A549 (cell line): Measurements from ENCODE around the gene ARID5B. TPM values are rescaled to one million over a fixed set of nuclear protein-coding genes. Genes with fewer than 3 reads are reported as not detected.

Experiments used
- ATAC-seq, 2 experiments: fragments of 200-7000 bp in 1 of 2; fragments of >200 bp in 1 of 2; cut with Nextera tagmentation in 1 of 2; cut with Tn5 transposase in 1 of 2; 3 replicates each; pipeline versions ENCODE4 v1.8.0 to v1.9.1; 2018 to 2020; ENCODE audit warnings: mild to moderate bottlenecking in 1 of 2, moderate library complexity in 1 of 2
- CTCF ChIA-PET: fragments of 300-600 bp; sonication (Branson Sonifier 250); formaldehyde crosslinking; extraction: SDS; loops from one replicate; lab custom pipeline; 2021; ENCODE audit warnings: antibody characterized with exemption, inconsistent platforms; lab: Yijun Ruan, JAX
- POLR2A ChIA-PET: fragments of 350-600 bp; formaldehyde crosslinking; extraction: SDS; loops from one replicate; lab custom pipeline; 2021; ENCODE audit warnings: antibody characterized with exemption, inconsistent platforms; lab: Yijun Ruan, JAX
- DNase-seq, 2 experiments: peaks; one replicate each; pipeline versions ENCODE4 v3.0.0 to v3.0.0-alpha.2; 2011 to 2016; ENCODE audit warnings: low read depth in 1 of 2, low spot score in 1 of 2
- FAIRE-seq: peaks from 2 replicates; lab custom pipeline; 2011; peaks lifted over from hg19 to GRCh38; lab: Jason Lieb, UNC
- H3K27ac ChIP-seq, 2 experiments: fragments of >200 bp; sonication (Bioruptor Twin); formaldehyde crosslinking; 3 replicates each; pipeline ENCODE4 v1.5.1; 2016 to 2017
- H3K4me1 ChIP-seq: fragments of >200 bp; sonication (Bioruptor Twin); formaldehyde crosslinking; 3 replicates; pipeline ENCODE4 v1.6.1; 2016
- H3K4me2 ChIP-seq: fragments of >200 bp; sonication (Bioruptor Twin); formaldehyde crosslinking; 3 replicates; pipeline ENCODE4 v1.6.1; 2016
- H3K4me3 ChIP-seq: fragments of >200 bp; sonication (Bioruptor Twin); formaldehyde crosslinking; 3 replicates; pipeline ENCODE4 v1.5.1; 2016
- H3K9me3 ChIP-seq: fragments of >200 bp; sonication (Bioruptor Twin); formaldehyde crosslinking; 3 replicates; pipeline ENCODE4 v1.6.1; 2016
- ATOH8 ChIP-seq: fragments of 250-450 bp; sonication (Bioruptor Pico); IDR thresholded peaks from 2 replicates; pipeline ENCODE4 v1.5.0; 2020; ENCODE audit warnings: low read depth, mild to moderate bottlenecking, moderate library complexity
- BHLHE40 ChIP-seq: IDR thresholded peaks from 2 replicates; pipeline ENCODE4 v1.6.1; 2012; ENCODE audit warnings: low read depth, low read length, inconsistent platforms
- CHD2 ChIP-seq: fragments of 150-350 bp; IDR thresholded peaks from 2 replicates; pipeline ENCODE4 v1.6.1; 2014; ENCODE audit warnings: low read length; ENCODE audit not compliant: partially characterized antibody
- EHF ChIP-seq: fragments of 250-450 bp; sonication (Bioruptor Pico); IDR thresholded peaks from 2 replicates; pipeline ENCODE4 v1.5.0; 2020; ENCODE audit warnings: mild to moderate bottlenecking
- ELK1 ChIP-seq: fragments of 150-350 bp; IDR thresholded peaks from 2 replicates; pipeline ENCODE4 v1.6.1; 2014; ENCODE audit warnings: low read depth, mild to moderate bottlenecking, low read length
- FOSL2 ChIP-seq, 2 experiments: fragments of 450-650 bp in 1 of 2; fragments of >200 bp in 1 of 2; sonication (Bioruptor Twin) in 1 of 2; formaldehyde crosslinking; IDR thresholded peaks; 2 replicates each; pipeline versions ENCODE4 v1.5.0 to v1.6.1; 2016 to 2020; ENCODE audit warnings: mild to moderate bottlenecking in 1 of 2, moderate library complexity in 1 of 2
- HOXB13 ChIP-seq: fragments of 250-450 bp; sonication (Bioruptor Pico); IDR thresholded peaks from 2 replicates; pipeline ENCODE4 v1.5.0; 2020; ENCODE audit warnings: low read depth, mild to moderate bottlenecking, moderate library complexity
- MAFK ChIP-seq: fragments of 450-650 bp; IDR thresholded peaks from 2 replicates; pipeline ENCODE4 v1.6.1; 2014; ENCODE audit not compliant: partially characterized antibody
- MYC ChIP-seq: IDR thresholded peaks from 2 replicates; pipeline ENCODE4 v1.6.1; 2012; ENCODE audit warnings: mild to moderate bottlenecking, inconsistent platforms, low read length, improper control_type of control experiment, borderline replicate concordance
- NFE2L2 ChIP-seq: fragments of 150-350 bp; conservative IDR thresholded peaks from 2 replicates; pipeline ENCODE4 v1.6.1; 2014; ENCODE audit warnings: low read length
- NPAS2 ChIP-seq: fragments of 250-450 bp; sonication (Bioruptor Pico); IDR thresholded peaks from 2 replicates; pipeline ENCODE4 v1.8.0; 2022; ENCODE audit warnings: mild to moderate bottlenecking, moderate library complexity, borderline replicate concordance
- POLR2A ChIP-seq: IDR thresholded peaks from 2 replicates; pipeline ENCODE4 v1.6.1; 2012; ENCODE audit warnings: mild to moderate bottlenecking, low read length
- RAD21 ChIP-seq, 2 experiments: fragments of >200 bp in 1 of 2; sonication (Bioruptor Twin) in 1 of 2; formaldehyde crosslinking in 1 of 2; IDR thresholded peaks in 1 of 2; conservative IDR thresholded peaks in 1 of 2; 2 replicates in 1 of 2; 3 replicates in 1 of 2; pipeline ENCODE4 v1.6.1; 2012 to 2018; ENCODE audit warnings: inconsistent platforms in 1 of 2
- REST ChIP-seq: fragments of 200-600 bp; sonication (generic); IDR thresholded peaks from 2 replicates; pipeline ENCODE4 v1.6.1; 2016; ENCODE audit warnings: antibody characterized with exemption, mild to moderate bottlenecking, moderate library complexity
- RFX5 ChIP-seq: fragments of 450-650 bp; IDR thresholded peaks from 2 replicates; pipeline ENCODE4 v1.7.1; 2014; ENCODE audit warnings: antibody characterized with exemption, mild to moderate bottlenecking, moderate library complexity
- SMC3 ChIP-seq: fragments of >200 bp; sonication (Bioruptor Twin); formaldehyde crosslinking; IDR thresholded peaks from 3 replicates; pipeline ENCODE4 v1.6.1; 2018; ENCODE audit warnings: inconsistent platforms
- TP53 ChIP-seq: fragments of 250-450 bp; sonication (Bioruptor Pico); IDR thresholded peaks from 2 replicates; pipeline ENCODE4 v1.5.0; 2021; ENCODE audit warnings: mild to moderate bottlenecking, moderate library complexity
- ZC3H11A ChIP-seq: fragments of 450-650 bp; IDR thresholded peaks from 2 replicates; pipeline ENCODE4 v1.6.1; 2014; ENCODE audit warnings: antibody characterized with exemption, mild to moderate bottlenecking
- ZFP36 ChIP-seq: fragments of 450-650 bp; IDR thresholded peaks from 2 replicates; pipeline ENCODE4 v1.6.1; 2014; ENCODE audit warnings: borderline replicate concordance; ENCODE audit not compliant: partially characterized antibody
- WGBS: methylation state at CpG from one replicate; pipeline ENCODE4 v1.1.6; 2017; ENCODE audit errors: missing lambda C conversion rate; 5-methylcytosine and 5-hydroxymethylcytosine counted together
- polyA plus RNA-seq, 4 experiments: library from polyadenylated mRNA; depleted of rRNA in 3 of 4; stranded (reverse); fragments of >200 nt; fragmentation: RNase III in 1 of 4; extraction: RNeasy Plus Mini Kit Qiagen cat#74134 plus additional on column Dnase treatment in 1 of 4; gene quantifications; 2 replicates in 3 of 4; 3 replicates in 1 of 4; pipeline ENCODE4 v1.2.3, GENCODE V29; 2011 to 2017

ARID5B gene
- polyA plus RNA-seq, 2 of the 4 experiments (the other 2 are of a cell fraction) = 0.75 to 1.6 TPM

- peaks cover 43% of the 10 kb centered on the region for H3K4me1 ChIP-seq
- no peak overlapping the region for H3K4me2 ChIP-seq
- ChIA-PET CTCF (interaction anchor here (3.2 to 9.5 kb wide), 2 partner anchors 200 to 202 kb away, joined by 21 to 221 read pairs; no protein-coding TSS in a partner anchor), POLR2A (no interaction called here)
- DNase-seq (no peak), ATAC-seq (no peak), FAIRE-seq (no peak)
- 93% methylated on average over 5 of the region's 5 CpGs for WGBS
- H3K4me3 ChIP-seq = no peak overlapping the region
- H3K9me3 ChIP-seq = no peaks in the 10 kb centered on the region
- no peak overlapping the region for H3K27ac ChIP-seq
- TF ChIP-seq FOSL2 (IDR thresholded peaks at IDR 0.05) (no peak), FOSL2 (CRISPR knock-in tag; IDR thresholded peaks at IDR 0.05) (no peak), ZC3H11A (no peak), CHD2 (no peak), TP53 (no peak), RAD21 (conservative IDR thresholded peaks at IDR 0.05 in 1 of 2, IDR thresholded peaks at IDR 0.05 in 1 of 2) (no peak), ELK1 (no peak), REST (no peak), MAFK (no peak), NFE2L2 (no peak)
These were observed 143.1 kb downstream of the ARID5B start for GRCh38 chr10:62044566-62044965.

GRCh38 chr10:62045765-62046521 is 144.4 kb downstream of the ARID5B start:
- TF ChIP-seq BHLHE40 (no peak), EHF (CRISPR knock-in tag) (no peak), HOXB13 (CRISPR knock-in tag) (no peak), ATOH8 (CRISPR knock-in tag) (no peak), NPAS2 (CRISPR knock-in tag) (no peak), ZFP36 (no peak), MYC (no peak), SMC3 (no peak), RFX5 (no peak), POLR2A (no peak)
- H3K4me3 ChIP-seq = no peak overlapping the region
- DNase-seq (no peak), ATAC-seq (no peak), FAIRE-seq (no peak)
- 62% methylated on average over 12 of the region's 12 CpGs for WGBS
- ChIA-PET CTCF (interaction anchor here (0.6 to 5.5 kb wide), 4 partner anchors 7 to 1046 kb away, joined by 3 to 62 read pairs (median 12); no protein-coding TSS in a partner anchor), POLR2A (no interaction called here)
- H3K4me2 ChIP-seq = peak overlapping the region; percentile 34
- H3K9me3 ChIP-seq = no peaks in the 10 kb centered on the region
- H3K4me1 ChIP-seq = peaks cover 57% of the 10 kb centered on the region
- H3K27ac ChIP-seq = peak overlapping the region; percentile 8 to 74; a peak in 5 of 6 replicates
